ENCODE data around the gene SUGCT. TPM values are rescaled to one million over a fixed set of nuclear protein-coding genes. Genes with fewer than 3 reads are reported as not detected.

The SUGCT gene
- total and polyA plus RNA-seq, 5 donors, result 5.7 to 10.3 (median 6.1) TPM

DNA sequence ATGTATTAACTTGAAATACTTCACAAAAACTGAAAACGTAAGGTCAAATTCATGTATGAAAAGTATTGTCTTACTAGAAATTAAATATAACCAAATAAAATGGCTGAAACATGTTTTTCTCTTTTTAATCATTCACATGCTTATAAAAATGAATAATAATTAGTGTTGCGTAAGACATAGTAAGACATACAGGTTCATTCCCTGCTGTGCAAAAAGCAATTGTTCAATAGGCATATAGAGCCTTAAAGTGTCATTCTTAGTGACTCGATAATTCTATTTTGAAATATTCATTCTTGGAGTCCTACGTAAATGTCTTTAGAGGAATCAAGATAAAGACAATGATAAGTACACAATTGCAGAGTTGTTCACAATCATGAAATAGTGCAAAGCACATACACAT, 337.1 kb downstream of the SUGCT start:
- no peak for ATAC-seq

DNA sequence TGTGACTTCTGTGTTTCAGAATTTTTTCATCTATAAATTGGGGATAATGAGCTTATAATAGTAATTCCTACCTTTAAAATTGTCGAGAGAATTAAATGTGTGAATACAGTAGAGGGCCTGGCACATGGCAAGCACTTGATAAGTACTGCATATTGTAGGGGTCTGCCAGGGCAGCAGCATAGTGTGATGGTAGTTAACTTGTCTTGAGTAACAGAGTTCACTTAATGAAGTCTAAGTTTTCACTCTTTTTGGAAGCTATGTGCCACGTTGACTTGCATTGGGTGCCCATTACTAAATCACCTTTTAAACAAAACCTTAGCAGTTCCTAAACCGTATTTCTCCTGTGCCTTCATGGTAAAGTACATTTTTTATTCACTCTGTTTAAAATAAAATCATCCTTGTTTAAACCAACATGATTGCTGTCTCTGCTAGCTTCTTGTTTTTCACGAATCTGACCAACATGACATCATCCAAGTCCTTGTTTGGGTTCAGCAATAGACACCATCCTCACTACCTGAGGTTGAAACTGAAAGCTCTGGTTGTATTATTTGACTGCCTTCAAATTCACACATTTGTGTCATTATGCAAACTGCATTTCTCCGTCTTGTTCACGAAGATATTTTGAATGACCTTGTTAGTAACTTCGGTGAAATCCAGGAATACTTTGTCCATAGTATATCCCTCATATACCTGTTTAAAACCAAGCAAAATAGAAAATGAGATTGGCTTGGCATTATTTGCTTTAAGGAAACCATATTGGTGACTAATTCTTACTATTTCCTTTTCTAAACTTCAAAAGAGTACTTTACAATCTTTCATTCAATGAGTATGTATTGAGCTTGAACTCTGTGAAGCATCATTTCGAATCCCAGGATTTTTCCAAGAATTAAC, 340.2 kb downstream of the SUGCT start:
- no peaks in the 10 kb centered on the region for H3K4me1 ChIP-seq (ENCODE audit: control insufficient read depth, insufficient read depth, low read length)
- WGBS, result 89% methylated on average over 8 of the region's 8 CpGs
- no peaks in the 10 kb centered on the region for H3K27me3 ChIP-seq (ENCODE audit: control insufficient read depth, insufficient read depth)
- ATAC-seq (no peak), DNase-seq (no peak)
- no peaks in the 10 kb centered on the region for H3K9me3 ChIP-seq (ENCODE audit: control insufficient read depth, low read length)
- H3K4me3 ChIP-seq (ENCODE audit: low read length), result no peak overlapping the region
- intact Hi-C loops (cut with DNase I), result no loop called here
- no peak overlapping the region for H3K27ac ChIP-seq (ENCODE audit: low read length)

More for the DNA sequence above, 337.1 kb downstream of the SUGCT start:
- H3K27me3 ChIP-seq (ENCODE audit: control insufficient read depth, insufficient read depth), result no peaks in the 10 kb centered on the region
- DNase-seq, result no peak
- H3K4me1 ChIP-seq (ENCODE audit: control insufficient read depth, insufficient read depth, low read length), result no peaks in the 10 kb centered on the region
- intact Hi-C loops (cut with DNase I), result no loop called here
- 89% methylated on average over 4 of the region's 4 CpGs for WGBS
- no peak overlapping the region for H3K4me3 ChIP-seq (ENCODE audit: low read length)
- H3K27ac ChIP-seq (ENCODE audit: low read length), result no peak overlapping the region
- H3K9me3 ChIP-seq (ENCODE audit: control insufficient read depth, low read length), result no peaks in the 10 kb centered on the region

DNA sequence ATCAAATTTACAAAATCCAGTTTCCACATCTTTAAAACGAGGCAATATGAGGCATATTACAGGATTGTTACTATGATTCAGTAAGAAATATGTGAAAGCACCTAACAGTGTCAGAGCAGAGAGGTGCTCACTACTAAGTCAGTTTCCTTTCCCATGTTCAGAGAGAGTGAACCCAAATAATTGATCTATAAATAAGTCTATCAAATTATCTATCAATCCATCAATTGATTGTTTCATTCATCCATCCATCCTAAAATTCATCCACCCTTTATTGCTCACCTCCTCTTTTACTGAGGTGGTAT, 340.8 kb downstream of the SUGCT start:
- Histone ChIP-seq H3K27ac (ENCODE audit: low read length) (no peak overlapping the region), H3K4me3 (ENCODE audit: low read length) (no peak overlapping the region), H3K27me3 (ENCODE audit: control insufficient read depth, insufficient read depth) (no peaks in the 10 kb centered on the region), H3K4me1 (ENCODE audit: control insufficient read depth, insufficient read depth, low read length) (no peaks in the 10 kb centered on the region), H3K9me3 (ENCODE audit: control insufficient read depth, low read length) (no peaks in the 10 kb centered on the region)
- 83% methylated on average over 1 of the region's 1 CpG for WGBS
- intact Hi-C loops (cut with DNase I), result no loop called here
- DNase-seq (no peak), ATAC-seq (no peak)

DNA sequence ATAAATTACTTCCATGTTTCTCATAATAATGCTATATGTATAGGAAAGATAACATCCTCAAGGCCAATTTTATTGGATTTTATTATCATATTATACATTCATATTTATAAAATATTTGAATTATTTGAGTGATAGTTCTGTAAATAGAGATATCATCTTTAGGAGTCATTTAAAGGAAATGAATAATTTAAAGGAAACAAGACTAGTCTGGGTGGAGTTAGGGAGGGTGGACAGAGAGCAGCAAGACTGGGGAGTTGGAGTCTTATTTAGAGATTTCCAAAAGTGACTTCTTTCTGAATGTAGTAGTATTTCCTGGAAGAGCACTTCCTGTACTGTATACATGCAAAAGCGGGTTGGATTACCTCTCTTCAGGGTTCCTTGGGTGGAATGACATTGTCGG, 342.3 kb downstream of the SUGCT start:
- intact Hi-C loops (cut with DNase I), result no loop called here

DNA sequence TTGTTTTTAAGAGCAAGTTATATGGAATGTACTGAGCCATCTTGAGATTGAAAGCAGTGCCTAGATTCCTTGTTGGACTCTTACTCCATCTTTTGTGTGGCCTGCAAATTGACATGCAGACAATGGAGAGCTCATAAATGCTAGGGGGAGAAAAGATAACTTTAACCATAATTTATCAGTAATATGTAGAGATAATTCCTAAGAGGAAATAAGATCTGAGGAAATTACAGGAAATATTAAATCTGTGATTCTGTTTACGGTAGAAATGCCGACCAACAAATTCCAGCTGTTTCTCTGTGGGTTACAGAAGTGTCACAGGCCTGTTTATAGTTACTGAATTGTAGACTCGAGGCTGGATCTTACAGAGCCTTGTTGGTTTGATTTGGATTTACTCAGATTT, 348.0 kb downstream of the SUGCT start:
- no peak overlapping the region for H3K27ac ChIP-seq (ENCODE audit: low read length)
- H3K9me3 ChIP-seq (ENCODE audit: control insufficient read depth, low read length), result no peaks in the 10 kb centered on the region
- 42% methylated on average over 3 of the region's 3 CpGs for WGBS
- no peaks in the 10 kb centered on the region for H3K4me1 ChIP-seq (ENCODE audit: control insufficient read depth, insufficient read depth, low read length)
- ATAC-seq, result no peak
- H3K4me3 ChIP-seq (ENCODE audit: low read length), result no peak overlapping the region
- no peaks in the 10 kb centered on the region for H3K27me3 ChIP-seq (ENCODE audit: control insufficient read depth, insufficient read depth)
- DNase-seq, result no peak
- intact Hi-C loops (cut with DNase I), result no loop called here

More for the DNA sequence above, 342.3 kb downstream of the SUGCT start:
- H3K4me1 ChIP-seq (ENCODE audit: control insufficient read depth, insufficient read depth, low read length), result no peaks in the 10 kb centered on the region
- ATAC-seq (no peak), DNase-seq (no peak)
- H3K27me3 ChIP-seq (ENCODE audit: control insufficient read depth, insufficient read depth), result no peaks in the 10 kb centered on the region
- no peak overlapping the region for H3K4me3 ChIP-seq (ENCODE audit: low read length)
- 89% methylated on average over 2 of the region's 2 CpGs for WGBS
- no peak overlapping the region for H3K27ac ChIP-seq (ENCODE audit: low read length)
- no peaks in the 10 kb centered on the region for H3K9me3 ChIP-seq (ENCODE audit: control insufficient read depth, low read length)

DNA sequence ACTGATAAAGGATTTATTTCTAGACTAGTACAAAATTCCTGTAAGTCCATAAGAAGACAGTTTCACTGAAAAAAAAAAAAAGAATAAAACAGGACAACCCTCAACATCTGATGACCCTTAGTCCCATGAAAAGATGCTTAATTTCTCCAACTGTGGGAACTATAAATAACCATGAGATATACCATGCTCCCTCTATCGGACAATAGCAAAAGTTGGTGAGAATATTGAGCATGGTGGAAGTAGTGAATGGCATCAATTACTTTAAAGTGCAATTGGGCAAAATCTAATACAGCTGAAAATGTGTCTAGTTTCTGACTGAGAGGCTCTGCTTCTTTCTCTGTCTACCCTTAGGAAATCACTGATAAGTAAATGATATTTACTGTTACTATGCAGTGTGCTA, 348.8 kb downstream of the SUGCT start:
- Histone ChIP-seq H3K4me1 (ENCODE audit: control insufficient read depth, insufficient read depth, low read length) (no peaks in the 10 kb centered on the region), H3K27me3 (ENCODE audit: control insufficient read depth, insufficient read depth) (no peaks in the 10 kb centered on the region), H3K27ac (ENCODE audit: low read length) (no peak overlapping the region), H3K9me3 (ENCODE audit: control insufficient read depth, low read length) (no peaks in the 10 kb centered on the region), H3K4me3 (ENCODE audit: low read length) (no peak overlapping the region)
- intact Hi-C loops (cut with DNase I), result no loop called here
- ATAC-seq, result no peak
- DNase-seq, result no peak
- WGBS, result 53% methylated on average over 1 of the region's 1 CpG

DNA sequence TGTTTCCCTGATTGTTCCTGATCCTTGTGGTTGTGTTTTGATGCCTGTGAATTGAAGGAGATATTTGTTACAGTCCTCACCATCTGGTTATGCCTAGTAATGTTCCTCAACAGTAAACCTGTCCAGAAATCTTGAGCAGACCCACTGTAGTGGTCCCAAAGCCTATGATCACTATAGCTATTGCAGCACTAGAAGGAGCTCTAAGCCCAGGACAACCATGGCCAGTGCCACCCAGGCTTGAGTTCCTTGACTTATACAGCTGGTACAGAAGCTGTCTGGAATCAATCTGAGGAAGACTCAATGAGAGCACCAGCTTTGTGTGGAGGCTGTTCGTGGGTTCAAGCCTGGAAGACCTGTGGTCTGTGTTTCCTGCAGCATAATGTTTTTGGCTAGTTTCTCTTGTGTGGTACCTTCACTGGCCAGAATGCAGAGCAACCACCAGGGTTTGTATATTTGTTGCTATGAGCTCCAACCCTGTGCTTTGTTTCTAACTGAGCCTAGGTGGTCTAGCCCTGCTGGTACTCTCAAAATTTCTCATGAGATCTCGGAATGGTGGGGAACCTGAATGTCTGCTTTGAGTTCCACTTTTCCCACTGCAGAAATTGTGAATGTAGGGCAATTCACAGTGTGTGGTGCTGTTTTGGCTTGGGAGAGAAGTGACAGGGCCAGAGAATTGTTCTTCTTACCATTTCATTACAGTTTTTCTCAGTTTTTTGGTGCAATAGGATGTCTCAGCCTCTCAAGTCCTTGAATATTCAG, 355.2 kb downstream of the SUGCT start:
- ATAC-seq (no peak), DNase-seq (no peak)
- WGBS, result 90% methylated on average over 2 of the region's 2 CpGs
- no peak overlapping the region for H3K27ac ChIP-seq (ENCODE audit: low read length)
- no peaks in the 10 kb centered on the region for H3K9me3 ChIP-seq (ENCODE audit: control insufficient read depth, low read length)
- H3K4me1 ChIP-seq (ENCODE audit: control insufficient read depth, insufficient read depth, low read length), result no peaks in the 10 kb centered on the region
- intact Hi-C loops (cut with DNase I), result no loop called here
- no peak overlapping the region for H3K4me3 ChIP-seq (ENCODE audit: low read length)
- H3K27me3 ChIP-seq (ENCODE audit: control insufficient read depth, insufficient read depth), result no peaks in the 10 kb centered on the region

DNA sequence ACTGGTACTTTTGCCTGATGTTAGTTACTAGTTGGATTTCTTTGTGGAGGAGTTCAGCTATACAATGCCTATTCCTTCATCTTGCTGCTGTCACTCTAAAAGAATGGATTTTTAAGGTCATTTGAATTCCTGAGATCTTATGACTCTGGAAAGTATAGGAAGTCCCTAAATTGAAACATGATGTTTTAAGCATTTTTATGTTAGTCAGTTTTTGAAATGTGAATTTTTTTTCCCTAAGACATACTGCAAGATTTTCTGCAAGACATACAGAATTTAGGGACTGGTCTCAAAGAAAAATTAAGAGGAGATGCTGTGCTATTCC, 355.8 kb downstream of the SUGCT start:
- no peak overlapping the region for H3K27ac ChIP-seq (ENCODE audit: low read length)
- intact Hi-C loops (cut with DNase I), result no loop called here
- DNase-seq (no peak), ATAC-seq (no peak)
- no peaks in the 10 kb centered on the region for H3K9me3 ChIP-seq (ENCODE audit: control insufficient read depth, low read length)
- H3K4me3 ChIP-seq (ENCODE audit: low read length), result no peak overlapping the region
- H3K27me3 ChIP-seq (ENCODE audit: control insufficient read depth, insufficient read depth), result no peaks in the 10 kb centered on the region
- H3K4me1 ChIP-seq (ENCODE audit: control insufficient read depth, insufficient read depth, low read length), result no peaks in the 10 kb centered on the region

DNA sequence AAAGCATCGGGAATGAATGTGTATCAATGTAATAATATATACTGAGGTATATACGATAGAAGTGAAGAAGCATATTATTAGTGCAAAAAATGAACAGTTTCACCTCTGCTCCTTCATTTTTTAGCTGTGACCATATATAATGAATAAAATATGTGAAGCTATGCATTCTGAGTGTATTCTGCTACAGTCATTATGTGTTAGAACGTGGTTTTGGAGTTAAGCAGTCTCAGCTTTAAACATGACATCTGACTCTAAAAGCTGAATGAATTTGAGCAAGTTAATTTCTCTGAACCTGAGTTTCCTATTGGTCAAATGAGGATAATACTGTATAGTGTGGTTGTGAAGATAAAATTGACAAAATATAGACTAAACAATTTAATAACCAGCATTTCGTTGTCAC, 358.1 kb downstream of the SUGCT start:
- H3K4me1 ChIP-seq (ENCODE audit: control insufficient read depth, insufficient read depth, low read length), result no peaks in the 10 kb centered on the region
- no peaks in the 10 kb centered on the region for H3K27me3 ChIP-seq (ENCODE audit: control insufficient read depth, insufficient read depth)
- H3K9me3 ChIP-seq (ENCODE audit: control insufficient read depth, low read length), result no peaks in the 10 kb centered on the region
- no peak overlapping the region for H3K27ac ChIP-seq (ENCODE audit: low read length)
- DNase-seq, result no peak
- H3K4me3 ChIP-seq (ENCODE audit: low read length), result no peak overlapping the region
- ATAC-seq, result no peak
- intact Hi-C loops (cut with DNase I), result no loop called here
- 92% methylated on average over 4 of the region's 4 CpGs for WGBS

DNA sequence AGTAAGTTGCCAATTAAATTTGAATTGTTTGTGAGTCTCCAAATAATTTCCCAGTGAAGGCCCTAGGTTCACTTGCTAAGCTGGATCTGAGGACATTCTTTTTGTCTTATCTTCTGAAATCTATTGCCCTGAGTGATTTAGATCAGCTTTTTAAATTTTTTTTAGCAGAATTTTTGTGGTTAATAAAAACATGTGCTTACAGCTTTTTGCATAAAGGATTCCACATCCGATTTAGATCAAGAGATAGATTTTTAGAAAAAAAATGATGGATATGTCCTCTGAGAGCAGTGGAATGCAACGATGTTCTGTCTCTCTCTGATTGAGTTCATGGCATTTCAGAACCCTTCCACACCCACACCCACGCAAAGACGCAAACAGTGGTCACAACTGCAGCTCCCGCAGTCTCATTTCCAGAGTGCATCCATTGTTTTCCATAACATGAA, 358.8 kb downstream of the SUGCT start:
- DNase-seq (no peak), ATAC-seq (no peak)
- intact Hi-C loops (cut with DNase I), result no loop called here
- H3K27me3 ChIP-seq (ENCODE audit: control insufficient read depth, insufficient read depth), result no peaks in the 10 kb centered on the region
- H3K9me3 ChIP-seq (ENCODE audit: control insufficient read depth, low read length), result no peaks in the 10 kb centered on the region
- H3K4me3 ChIP-seq (ENCODE audit: low read length), result no peak overlapping the region
- H3K4me1 ChIP-seq (ENCODE audit: control insufficient read depth, insufficient read depth, low read length), result no peaks in the 10 kb centered on the region
- 72% methylated on average over 5 of the region's 5 CpGs for WGBS
- H3K27ac ChIP-seq (ENCODE audit: low read length), result no peak overlapping the region

DNA sequence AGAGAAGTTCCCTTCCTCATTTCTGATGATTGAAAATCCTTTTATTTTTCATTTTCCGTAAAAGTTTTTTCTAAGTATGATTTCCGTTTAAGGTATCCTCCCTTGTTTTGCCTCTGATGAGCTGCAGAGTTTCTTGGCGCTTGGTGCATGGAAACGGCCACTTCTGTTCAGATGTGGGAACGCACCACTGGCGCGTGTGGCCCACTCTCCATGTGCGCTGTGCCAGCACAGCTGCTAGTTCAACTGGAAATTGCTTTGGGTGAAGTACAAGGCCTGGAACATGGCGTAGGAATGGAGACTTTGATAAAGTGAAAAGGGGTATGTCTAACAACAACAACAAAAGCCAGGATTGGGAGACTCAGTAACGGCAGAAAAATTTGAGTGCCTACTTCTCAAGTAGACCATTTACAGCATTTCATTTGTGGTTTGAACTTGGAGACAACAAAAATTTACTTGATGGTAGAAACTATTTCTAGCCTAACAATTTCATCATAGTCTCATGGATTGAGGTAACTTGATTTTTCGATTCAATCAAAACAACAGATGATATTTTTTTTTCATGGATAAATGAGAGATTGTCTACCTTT, 364.2 kb downstream of the SUGCT start:
- Histone ChIP-seq H3K27ac (ENCODE audit: low read length) (no peak overlapping the region), H3K9me3 (ENCODE audit: control insufficient read depth, low read length) (no peaks in the 10 kb centered on the region), H3K4me1 (ENCODE audit: control insufficient read depth, insufficient read depth, low read length) (no peaks in the 10 kb centered on the region), H3K4me3 (ENCODE audit: low read length) (no peak overlapping the region), H3K27me3 (ENCODE audit: control insufficient read depth, insufficient read depth) (no peaks in the 10 kb centered on the region)
- DNase-seq (no peak), ATAC-seq (no peak)
- intact Hi-C loops (cut with DNase I), result no loop called here
- 92% methylated on average over 11 of the region's 11 CpGs for WGBS
